GM19035 (cell line): Measurements from ENCODE around the gene COL13A1.

Experiments
- ATAC-seq: cut with Tn5 transposase; IDR thresholded peaks from one replicate; pipeline ENCODE4 v1.9.1; 2021; ENCODE audit not compliant: unreplicated experiment

Gene COL13A1

DNA sequence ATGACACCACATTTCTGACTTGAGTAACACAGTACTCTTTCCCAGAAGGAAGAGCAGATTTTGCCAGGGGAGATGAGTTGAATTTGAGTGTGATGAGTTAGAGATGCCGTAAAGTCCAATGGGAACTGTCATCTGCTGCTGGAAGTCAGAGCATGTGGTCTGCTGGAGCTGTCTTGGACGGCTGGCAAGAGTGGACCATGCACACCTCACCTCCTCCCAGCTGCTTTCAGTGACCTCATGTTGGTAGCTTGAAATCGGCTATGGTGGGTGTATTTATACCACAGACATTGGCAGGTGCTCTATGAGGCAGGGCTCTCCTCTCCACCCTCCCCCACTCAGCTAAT is 82.3 kb downstream of the COL13A1 start:
- ATAC-seq: no peak

DNA sequence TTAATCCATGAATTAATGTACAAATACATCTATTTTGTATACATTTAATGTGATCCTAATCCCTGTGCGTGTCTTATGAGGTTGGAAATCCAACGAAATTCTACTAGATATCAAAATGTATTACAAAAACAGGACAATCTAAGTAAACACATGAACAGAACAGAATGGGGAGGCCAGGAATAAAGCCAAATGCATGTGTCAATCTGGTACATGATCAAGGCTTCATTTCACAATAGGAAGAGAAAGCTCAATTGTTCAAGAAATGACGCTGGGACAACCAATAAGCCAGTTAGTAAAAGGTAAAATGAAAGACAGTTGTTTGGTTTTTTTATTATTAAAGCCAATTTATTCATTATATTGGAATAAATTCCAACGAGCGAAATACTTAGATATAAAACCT is 83.0 kb downstream of the COL13A1 start:
- ATAC-seq: no peak

DNA sequence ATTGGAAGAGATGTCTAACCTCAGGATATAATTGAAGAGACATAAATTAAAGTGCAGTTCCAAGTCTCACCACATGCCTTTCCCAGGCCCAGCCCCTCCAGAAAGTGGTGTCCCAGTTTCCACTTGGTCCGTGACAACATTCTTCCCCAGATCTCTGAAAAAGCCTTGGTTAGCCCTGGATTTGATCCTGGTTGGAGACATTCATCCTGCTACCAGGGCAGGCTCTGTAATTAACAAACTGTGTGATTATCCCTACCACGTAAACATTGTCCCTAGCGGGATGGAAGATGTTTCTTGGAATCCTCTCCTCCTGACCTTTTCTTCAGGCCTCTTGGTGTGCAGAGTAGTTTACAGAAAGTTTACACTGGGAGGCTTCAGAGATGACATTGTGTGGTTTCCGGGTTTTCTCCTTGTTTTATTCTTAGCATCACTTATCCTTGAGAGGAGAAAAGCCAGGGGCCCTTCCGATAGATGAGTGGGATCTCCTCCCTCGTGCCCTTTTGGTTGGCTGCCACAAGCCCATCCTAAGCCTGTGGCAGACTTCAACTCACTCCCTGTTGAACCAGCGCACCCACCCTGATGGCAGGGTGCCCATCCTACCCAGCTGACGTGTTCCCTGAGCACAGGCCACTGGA is 83.8 kb downstream of the COL13A1 start:
- no peak for ATAC-seq

DNA sequence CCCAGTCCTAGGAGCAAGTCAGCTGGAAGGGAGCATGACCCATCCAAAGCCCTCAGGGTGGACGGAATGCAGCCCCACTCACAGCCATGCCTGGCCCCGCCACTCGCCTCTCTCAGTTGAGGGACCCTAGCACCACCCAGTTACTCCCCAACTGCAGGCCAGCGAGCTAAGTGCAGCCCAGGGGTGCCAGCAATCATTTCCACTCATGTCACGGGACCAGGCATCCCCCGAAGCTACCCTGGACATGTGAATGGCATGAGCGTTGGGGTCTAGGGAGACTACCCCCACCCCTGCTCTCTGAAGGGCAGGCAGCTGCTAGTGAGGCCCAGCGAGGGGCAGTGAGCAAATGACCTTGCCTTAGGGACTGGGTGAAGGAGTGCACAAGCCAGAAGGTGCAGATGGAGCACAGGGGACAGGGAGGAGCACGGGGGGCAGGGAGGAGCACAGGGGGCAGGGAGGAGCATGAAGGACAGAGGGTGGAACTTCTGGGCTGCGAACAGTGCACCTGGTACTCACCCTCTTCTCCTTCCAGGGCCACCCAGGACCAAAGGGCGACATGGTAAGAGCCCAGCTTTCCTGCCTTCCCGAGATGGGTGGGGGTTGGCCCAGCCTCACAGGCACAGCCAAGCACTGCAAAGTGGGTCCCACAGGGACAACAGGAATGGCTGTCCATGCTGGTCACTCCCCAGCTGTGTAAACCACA is 87.3 kb downstream of the COL13A1 start:
- no peak for ATAC-seq

DNA sequence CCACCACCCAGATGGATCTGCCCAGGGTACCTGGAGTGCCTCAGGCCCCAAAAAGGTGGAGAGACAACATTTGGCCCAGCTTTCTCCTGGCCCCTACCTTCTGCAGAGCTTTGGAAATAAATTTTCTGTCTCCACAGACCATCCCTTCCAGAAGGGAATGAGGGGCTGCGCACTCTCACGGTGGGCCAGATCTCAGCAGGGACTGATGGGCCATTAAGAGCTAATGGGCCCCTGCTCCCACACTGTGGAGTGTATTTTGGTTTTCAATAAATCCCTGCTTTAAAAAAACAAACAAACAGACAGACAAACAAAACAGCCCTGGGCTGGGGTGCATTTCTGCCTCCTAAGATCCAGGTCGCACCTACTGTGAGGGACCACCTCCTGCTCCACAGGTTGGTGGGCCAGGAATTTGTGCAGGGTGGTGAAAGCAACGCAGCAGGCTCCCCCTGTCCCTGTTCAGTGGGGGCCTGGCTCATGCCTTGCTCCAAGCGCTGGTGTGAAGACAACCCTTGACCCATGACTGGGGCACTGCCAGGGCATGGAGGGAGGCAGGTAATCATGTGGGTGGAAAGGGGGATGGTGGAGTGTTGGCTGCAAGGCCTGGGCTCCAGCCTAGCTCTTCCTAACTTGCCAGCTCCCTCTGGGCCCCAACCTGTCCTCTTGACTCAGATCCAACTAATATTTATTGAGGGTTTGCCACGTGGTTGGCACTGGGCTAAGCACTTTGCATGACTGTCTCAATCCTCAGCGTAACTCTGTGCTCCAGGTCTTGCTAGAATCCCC is 88.5 kb downstream of the COL13A1 start:
- no peak for ATAC-seq

DNA sequence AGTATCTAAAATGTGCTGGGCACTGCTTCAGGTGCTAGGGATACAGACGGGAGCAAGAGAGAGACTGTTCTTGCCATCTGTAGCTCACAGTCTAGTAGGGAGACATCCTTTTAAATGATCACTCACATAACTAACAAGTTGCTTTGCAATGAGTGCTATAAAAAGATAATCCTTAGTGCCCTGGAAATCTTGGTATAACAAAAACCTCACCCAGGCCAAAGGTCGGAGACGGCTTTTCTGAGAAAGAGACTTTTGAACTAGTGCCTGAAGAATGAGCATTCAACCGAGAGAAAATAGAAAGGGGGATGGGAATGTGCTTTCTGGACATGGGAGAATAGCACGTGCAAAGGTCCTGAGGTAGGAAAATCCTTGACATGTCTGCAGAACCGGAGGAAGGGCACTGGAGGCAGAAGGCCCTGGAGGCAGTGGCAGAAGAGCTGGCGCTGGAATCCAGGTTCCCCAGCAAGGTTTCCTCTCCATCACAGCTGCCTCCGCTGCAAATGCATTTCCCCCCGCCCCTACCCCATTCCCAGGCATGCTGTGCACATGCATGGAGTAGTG is 89.4 kb downstream of the COL13A1 start:
- ATAC-seq: no peak

DNA sequence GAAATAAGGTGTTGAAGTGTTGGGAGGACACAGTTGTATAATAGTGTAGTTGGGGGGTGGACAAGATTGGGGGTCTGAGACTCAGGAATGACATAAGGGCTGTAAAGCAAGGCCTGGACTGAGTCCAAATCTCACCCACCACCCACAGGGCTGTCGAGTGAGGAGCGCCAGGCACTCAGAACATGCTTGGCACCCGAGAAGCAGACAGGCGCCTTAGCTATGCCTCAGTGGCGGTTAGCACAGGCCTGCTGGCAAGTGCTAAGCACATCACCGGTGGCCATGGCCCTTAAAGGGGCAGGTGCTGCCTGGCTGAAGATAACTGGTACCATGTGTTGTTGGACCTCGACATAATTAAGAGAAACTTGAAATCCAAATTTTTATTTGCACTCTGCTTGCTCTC is 90.7 kb downstream of the COL13A1 start:
- no peak for ATAC-seq

DNA sequence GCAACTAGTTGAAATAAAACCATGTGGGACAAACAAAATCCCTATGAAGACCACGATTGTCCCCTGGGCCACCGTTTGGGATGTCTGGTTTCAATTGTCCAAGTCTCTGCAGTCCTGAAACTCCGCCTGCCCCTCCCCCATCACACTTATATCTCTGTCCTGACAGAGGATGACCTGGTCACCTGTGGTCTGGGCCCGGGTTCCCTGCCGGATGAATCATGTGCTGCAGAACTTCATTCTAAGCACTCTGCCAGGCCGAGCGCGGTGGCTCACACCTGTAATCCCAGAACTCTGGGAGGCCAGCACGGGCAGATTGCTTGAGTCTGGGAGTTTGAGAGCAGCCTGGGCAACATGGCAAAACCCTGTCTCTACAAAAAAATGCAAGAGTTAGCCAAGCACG is 91.1 kb downstream of the COL13A1 start:
- ATAC-seq: no peak

DNA sequence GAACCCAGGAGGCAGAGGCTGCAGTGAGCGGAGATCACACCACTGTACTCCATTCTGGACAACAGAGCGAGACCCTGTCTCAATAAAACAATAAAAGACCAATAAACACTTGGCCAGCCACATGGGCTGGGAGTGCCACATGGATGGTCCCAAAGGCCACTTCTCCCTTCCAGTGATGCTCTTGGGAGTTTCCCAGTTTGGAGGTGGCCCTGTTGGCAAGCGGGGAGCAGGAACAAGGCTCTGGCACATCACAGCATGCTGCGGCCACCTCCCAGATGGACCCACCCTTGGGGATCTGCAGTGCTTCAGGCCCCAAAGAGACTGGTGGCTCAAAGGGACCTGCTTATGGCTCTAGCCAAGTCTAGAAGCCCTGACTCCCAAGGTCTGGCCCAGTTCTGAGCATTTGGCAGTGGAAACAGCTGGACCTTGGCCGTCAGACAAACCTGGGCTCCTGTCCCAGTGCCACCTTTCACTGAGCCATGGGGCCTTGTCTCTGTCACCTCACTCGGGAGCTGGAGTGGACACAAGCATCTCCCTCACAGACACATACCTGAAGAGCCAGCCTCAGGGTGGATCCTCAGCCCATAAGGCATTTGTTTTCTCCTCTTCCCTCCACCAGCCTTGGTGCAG is 91.7 kb downstream of the COL13A1 start:
- no peak for ATAC-seq

DNA sequence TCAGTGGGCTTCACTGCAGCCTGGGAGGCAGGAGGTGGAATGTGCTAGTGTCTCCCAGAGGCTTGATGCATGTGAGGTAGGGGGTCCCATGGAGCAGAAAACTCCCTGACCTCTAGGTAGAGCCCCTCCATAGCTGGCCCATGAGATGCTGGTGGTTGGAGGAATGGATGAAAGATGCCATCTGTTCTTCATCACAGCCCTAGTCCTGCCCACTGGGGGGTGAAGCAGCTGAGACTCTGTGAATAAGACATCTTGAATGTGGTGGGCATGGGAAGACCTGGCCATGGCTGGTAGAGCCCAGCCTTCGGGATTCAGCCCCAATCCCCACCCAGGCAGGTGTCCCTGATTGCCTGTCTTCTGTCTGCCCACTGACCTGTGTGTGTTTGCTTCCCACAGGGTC is 92.5 kb downstream of the COL13A1 start:
- ATAC-seq: no peak

DNA sequence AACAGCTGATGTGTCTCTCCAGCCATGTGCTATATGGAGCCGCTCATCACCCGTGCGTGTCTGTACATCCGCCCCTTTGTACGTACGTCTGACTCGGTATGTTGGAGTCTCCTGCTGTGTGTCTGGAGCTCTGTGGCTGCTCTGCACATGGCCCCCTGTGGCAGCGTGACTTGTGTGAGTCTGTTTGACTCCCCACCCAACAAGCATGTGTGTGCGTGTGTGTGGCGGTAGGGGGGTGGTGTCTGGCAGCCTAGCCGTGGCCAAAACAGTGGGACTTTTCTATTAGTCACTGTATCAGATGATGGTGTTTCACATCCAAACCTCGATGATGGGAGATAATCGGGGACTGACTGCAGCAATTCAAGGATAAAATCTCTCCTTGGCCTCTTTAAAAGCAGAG is 94.1 kb downstream of the COL13A1 start:
- ATAC-seq: no peak

DNA sequence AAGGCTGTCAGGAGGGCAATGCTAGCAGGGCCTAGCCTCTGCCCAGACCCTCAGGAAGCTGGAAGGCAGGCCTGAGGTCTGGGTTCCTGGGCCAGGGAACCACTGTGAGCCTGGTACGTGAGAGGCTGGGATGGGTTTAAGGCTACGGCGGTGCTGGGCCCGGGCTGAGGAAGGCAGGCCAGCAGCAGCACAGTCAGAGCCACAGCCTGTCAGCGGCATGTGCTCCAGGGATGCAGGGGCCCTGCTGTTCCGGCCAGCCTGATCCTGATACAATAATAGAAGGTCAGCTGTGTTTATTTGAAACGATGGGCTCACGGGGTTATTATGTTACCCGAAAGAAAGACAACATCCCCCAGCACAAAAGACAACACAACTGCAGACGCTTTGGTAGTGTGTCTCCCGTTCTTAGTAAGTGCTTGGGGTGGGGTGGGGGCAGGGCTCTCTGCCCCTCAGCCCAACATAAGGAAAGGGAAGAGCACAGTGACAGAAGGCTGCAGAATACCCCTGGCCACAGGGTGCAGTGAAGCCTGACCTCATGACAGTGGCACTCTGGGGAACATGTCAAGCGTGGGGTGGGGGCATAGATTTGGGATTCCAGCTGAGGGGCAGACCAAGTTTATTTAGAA is 95.0 kb downstream of the COL13A1 start:
- ATAC-seq: no peak

DNA sequence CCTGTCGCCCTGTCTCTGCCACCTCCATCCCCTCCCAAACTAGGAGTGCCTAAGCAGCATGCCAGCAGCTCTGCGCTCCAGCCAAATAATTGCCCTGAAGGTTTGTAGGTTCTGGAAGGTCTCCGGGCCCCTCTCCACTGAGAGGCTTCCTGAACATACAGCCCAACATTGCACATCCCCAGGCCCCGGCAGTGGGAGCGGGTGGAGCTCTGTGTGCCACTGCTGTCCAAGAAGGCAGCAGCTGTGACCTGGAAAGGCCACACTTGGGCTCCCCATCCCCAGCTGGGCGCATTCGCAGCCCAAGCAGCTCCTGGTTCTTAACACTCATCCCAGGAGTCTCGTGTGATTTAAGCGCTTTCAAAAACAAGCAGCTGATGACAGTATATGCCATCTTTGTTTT is 95.7 kb downstream of the COL13A1 start:
- no peak for ATAC-seq

DNA sequence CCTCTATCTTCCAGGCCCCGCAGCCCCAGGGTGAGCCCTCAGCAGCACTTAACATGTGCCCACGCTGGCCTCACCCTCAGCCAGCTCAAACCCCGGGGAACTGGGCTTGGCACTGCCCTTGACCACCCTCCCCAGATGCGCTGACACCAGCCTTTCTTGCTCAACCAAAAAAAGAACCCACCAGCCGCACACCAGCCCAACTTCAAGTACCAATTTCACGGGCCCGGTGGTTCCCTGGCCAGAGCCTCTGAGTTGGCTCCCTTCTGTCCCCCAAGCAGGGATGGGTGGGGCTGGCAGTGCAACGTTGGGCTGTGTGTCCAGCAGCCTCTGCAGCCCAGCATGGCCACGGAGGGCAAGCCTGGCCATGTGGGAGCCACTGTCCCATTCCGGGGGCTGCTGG is 96.3 kb downstream of the COL13A1 start:
- no peak for ATAC-seq

DNA sequence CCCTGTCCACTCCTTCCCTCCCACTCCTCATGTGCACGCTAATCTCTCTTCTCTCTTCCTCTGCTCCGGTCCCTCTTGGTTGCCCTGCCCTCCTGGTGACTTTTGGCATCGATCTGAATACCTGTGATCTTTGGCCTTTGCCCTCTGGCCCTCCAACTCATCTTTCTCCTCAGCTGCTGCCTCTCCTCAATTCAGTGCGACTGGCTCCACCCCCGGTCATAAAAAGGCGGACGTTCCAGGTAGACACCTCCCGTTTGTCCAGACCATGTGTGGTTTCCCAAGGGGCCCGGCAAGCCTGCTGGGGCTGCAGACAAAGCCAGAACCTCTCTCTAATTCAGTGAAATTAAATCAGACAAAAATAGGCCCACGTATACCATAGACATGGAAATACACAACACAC is 96.8 kb downstream of the COL13A1 start:
- no peak for ATAC-seq

DNA sequence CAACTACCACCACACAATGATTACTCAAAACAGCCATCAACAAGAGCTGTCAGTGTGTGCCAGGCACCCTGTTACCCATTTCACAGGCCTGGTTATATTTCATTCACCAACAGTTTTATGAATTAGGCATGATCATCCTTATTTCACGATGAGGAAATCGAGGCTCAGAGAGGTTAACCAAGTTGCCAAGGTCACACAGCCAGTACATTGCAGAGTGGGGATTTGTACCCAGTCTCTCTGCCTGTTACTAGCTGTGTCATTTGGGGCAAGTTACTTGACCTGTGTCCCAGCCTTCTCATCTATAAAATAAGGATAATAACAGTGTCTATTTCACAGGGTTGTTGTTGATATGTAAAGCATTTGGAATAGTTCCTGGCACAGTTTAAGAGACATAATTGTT is 97.2 kb downstream of the COL13A1 start:
- no peak for ATAC-seq

DNA sequence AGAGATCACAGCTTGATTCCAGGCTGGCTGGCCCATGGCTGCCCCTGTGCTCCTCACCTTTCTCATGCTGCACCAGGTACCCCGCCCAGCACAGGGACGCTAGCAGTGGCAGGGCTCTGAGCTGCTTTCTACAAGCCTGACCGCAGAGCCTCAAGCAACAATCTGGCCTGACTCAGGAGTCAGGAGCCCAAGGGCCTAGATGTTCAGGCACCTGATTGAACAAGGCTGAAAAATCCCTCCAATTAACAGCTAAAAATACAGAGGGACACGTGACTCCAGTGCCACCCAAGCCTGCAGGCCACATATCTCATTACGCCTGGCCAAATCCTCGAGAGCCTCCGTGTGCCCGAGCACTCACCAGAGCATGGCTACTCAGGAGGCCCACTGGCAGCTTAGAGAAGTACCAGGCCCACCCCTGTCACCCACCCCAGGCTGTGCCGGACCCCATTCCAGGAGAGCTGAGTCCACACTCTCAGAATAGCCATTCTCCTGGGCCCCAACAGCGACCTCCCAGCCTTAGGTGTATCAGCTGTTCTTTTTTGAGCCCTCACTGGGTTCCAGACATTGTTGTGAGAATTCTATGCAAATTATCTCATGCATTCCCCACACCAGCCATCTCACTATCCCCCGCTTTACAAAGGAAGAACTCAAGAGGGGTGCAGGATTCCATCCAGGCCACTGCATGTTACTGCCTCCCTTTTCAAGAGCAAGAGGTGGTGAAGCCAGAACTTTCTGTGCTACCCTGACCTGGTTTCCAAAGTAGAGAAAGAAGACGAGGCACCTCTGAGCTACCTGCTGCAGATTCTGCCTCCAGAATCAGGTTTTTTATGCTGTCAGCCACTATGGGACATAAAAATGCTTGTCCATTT is 98.3 kb downstream of the COL13A1 start:
- ATAC-seq: no peak

DNA sequence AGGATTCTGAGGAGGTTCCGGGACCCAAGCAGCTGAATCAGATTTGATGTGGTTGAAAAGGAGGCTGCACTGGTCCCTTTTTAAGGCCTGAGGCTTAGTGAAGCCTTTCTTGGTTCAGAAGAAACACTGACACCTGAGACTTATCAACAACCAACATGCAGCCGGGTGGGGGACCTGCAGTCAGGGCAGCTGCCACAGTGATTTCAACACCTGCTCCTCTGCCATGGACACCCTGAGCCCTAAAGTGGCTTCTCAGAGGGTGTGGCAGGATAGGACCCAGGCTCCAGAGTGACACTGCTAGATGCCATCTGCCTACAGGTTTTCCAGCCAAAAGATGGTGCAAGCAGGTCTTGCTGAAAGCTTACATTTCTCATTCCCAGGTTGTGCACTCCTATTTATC is 99.3 kb downstream of the COL13A1 start:
- ATAC-seq: no peak

DNA sequence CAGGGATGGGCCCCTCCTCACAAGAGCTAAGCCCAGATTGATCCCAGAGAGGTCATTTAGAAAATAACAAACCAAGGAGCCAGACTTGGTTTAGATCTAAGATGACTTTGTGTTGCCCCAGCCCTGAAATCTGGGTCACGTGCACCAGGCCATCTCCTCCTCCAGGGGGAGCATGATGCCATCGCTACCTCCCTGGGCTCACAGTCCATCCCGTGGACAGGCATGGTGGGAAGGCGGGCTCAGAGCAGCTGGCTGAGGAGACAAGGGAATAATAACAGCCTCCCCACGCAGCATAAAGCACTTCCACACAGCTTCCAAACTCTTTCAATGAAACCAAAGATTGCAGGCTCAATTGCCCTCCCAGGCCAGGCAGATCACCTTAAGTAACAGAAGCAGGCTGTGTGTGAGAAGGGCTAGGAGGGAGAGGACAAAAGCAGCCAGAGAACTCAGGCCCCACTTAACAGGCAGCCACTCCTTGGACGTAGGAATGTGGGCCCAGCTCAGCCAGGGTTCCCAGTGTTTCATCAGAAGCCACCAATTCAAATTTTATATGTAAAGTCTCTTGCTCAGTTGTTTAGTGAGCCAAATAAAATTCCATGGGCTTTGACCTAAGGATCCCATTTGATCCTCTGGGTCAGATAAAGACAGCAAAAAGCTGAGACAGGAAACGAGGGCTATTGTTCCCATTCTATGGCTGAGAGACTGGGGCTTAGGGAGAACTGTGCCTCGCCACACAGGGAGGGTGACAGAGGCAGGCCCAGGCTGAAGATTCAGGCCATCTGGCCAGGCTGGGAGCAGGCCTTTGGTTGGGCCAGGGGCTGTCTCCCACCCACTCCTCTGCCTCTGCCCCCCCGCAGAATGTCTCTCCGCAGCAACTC is 100.2 kb downstream of the COL13A1 start:
- no peak for ATAC-seq
